SJSA1 (cell line): ENCODE data around the gene GRK5. TPM values are rescaled to one million over a fixed set of nuclear protein-coding genes. Genes with fewer than 3 reads are reported as not detected.
A peak's percentile ranks its signal among the peaks of the same experiment; 100 is the strongest.

Experiments
- DNase-seq, 2 experiments: peaks; one replicate each; pipeline ENCODE4 v3.0.0-alpha.2; 2015 to 2020; ENCODE audit warnings: low spot score in 2 of 2, low read depth in 1 of 2
- H3K27ac ChIP-seq: fragments of 250-450 bp; sonication (Bioruptor Pico); 2 replicates; pipeline ENCODE4 v1.5.1; 2020; ENCODE audit warnings: mild to moderate bottlenecking, moderate library complexity
- H3K27me3 ChIP-seq: fragments of 250-450 bp; sonication (Bioruptor Pico); replicated peaks from 2 replicates; pipeline ENCODE4 v1.5.1; 2020; ENCODE audit warnings: mild to moderate bottlenecking, moderate library complexity
- H3K36me3 ChIP-seq: fragments of 250-450 bp; sonication (Bioruptor Pico); 2 replicates; pipeline ENCODE4 v1.5.1; 2020; ENCODE audit warnings: mild to moderate bottlenecking
- H3K4me1 ChIP-seq: fragments of 250-450 bp; sonication (Bioruptor Pico); replicated peaks from 2 replicates; pipeline ENCODE4 v1.6.1; 2021; ENCODE audit warnings: mild to moderate bottlenecking
- H3K4me3 ChIP-seq: fragments of 250-450 bp; sonication (Bioruptor Pico); 2 replicates; pipeline ENCODE4 v1.5.1; 2020; ENCODE audit warnings: mild to moderate bottlenecking
- H3K9me3 ChIP-seq: fragments of 250-450 bp; sonication (Bioruptor Pico); replicated peaks from 2 replicates; pipeline ENCODE4 v1.5.1; 2020; ENCODE audit warnings: mild to moderate bottlenecking
- total RNA-seq: library from RNA; depleted of rRNA; stranded (reverse); fragments of >200 nt; shearing (Covaris generic); gene quantifications from 2 replicates; pipeline ENCODE4 v1.2.3, GENCODE V29; 2014

Gene GRK5
- total RNA-seq, 1 experiment from 2014 or later = 19.4 TPM

GRCh38 chr10:119352042-119352441, 144.7 kb downstream of the GRK5 start:
- peaks cover 5% of the 10 kb centered on the region for H3K9me3 ChIP-seq
- H3K36me3 ChIP-seq = peaks cover 5% of the 10 kb centered on the region
- H3K4me3 ChIP-seq = no peak overlapping the region
- no peak for DNase-seq
- no peaks in the 10 kb centered on the region for H3K27me3 ChIP-seq
- no peak overlapping the region for H3K27ac ChIP-seq
- H3K4me1 ChIP-seq = no peaks in the 10 kb centered on the region

- Histone ChIP-seq H3K4me3 (no peak overlapping the region), H3K9me3 (peaks cover 5% of the 10 kb centered on the region), H3K4me1 (no peaks in the 10 kb centered on the region), H3K36me3 (peaks cover 5% of the 10 kb centered on the region), H3K27me3 (no peaks in the 10 kb centered on the region), H3K27ac (no peak overlapping the region)
- DNase-seq = no peak
Measured at GRCh38 chr10:119352807-119353206, 145.4 kb downstream of the GRK5 start.

- Histone ChIP-seq H3K4me3 (no peak overlapping the region), H3K36me3 (peaks cover 5% of the 10 kb centered on the region), H3K27ac (no peak overlapping the region), H3K4me1 (no peaks in the 10 kb centered on the region), H3K27me3 (no peaks in the 10 kb centered on the region), H3K9me3 (peaks cover 2% of the 10 kb centered on the region)
- no peak for DNase-seq
Measured at GRCh38 chr10:119353421-119353820, 146.1 kb downstream of the GRK5 start.

- no peak overlapping the region for H3K27ac ChIP-seq
- peaks cover 2% of the 10 kb centered on the region for H3K9me3 ChIP-seq
- DNase-seq = no peak
- H3K4me1 ChIP-seq = no peaks in the 10 kb centered on the region
- no peaks in the 10 kb centered on the region for H3K27me3 ChIP-seq
- H3K4me3 ChIP-seq = no peak overlapping the region
- H3K36me3 ChIP-seq = no peaks in the 10 kb centered on the region; the same call in none of the 2 replicates
Measured at GRCh38 chr10:119355930-119356329, 148.6 kb downstream of the GRK5 start.

GRCh38 chr10:119357412-119358151, 150.2 kb downstream of the GRK5 start:
- Histone ChIP-seq H3K27me3 (no peaks in the 10 kb centered on the region), H3K4me3 (no peak overlapping the region), H3K36me3 (no peaks in the 10 kb centered on the region; the same call in 1 of the 2 replicates), H3K9me3 (peaks cover 2% of the 10 kb centered on the region; the same call in 1 of the 2 replicates), H3K4me1 (no peaks in the 10 kb centered on the region), H3K27ac (no peak overlapping the region)
- no peak for DNase-seq

- Histone ChIP-seq H3K27ac (no peak overlapping the region), H3K27me3 (no peaks in the 10 kb centered on the region), H3K4me1 (no peaks in the 10 kb centered on the region), H3K36me3 (no peaks in the 10 kb centered on the region; the same call in 1 of the 2 replicates), H3K4me3 (no peak overlapping the region), H3K9me3 (peaks cover 2% of the 10 kb centered on the region; the same call in 1 of the 2 replicates)
- no peak for DNase-seq
Measured at GRCh38 chr10:119358152-119358512, 150.8 kb downstream of the GRK5 start.

- Histone ChIP-seq H3K27ac (no peak overlapping the region), H3K36me3 (no peaks in the 10 kb centered on the region; the same call in 1 of the 2 replicates)
- no peak for DNase-seq
Measured at GRCh38 chr10:119358567-119358966, 151.2 kb downstream of the GRK5 start.

GRCh38 chr10:119359025-119359424, 151.7 kb downstream of the GRK5 start:
- no peak overlapping the region for H3K27ac ChIP-seq
- no peaks in the 10 kb centered on the region for H3K4me1 ChIP-seq
- H3K9me3 ChIP-seq = peaks cover 2% of the 10 kb centered on the region; the same call in 1 of the 2 replicates
- no peak for DNase-seq
- H3K27me3 ChIP-seq = no peaks in the 10 kb centered on the region
- no peak overlapping the region for H3K4me3 ChIP-seq
- no peaks in the 10 kb centered on the region; the same call in 1 of the 2 replicates for H3K36me3 ChIP-seq

More at GRCh38 chr10:119358567-119358966, 151.2 kb downstream of the GRK5 start:
- no peak overlapping the region for H3K4me3 ChIP-seq
- peaks cover 2% of the 10 kb centered on the region; the same call in 1 of the 2 replicates for H3K9me3 ChIP-seq
- no peaks in the 10 kb centered on the region for H3K4me1 ChIP-seq
- H3K27me3 ChIP-seq = no peaks in the 10 kb centered on the region

- no peaks in the 10 kb centered on the region for H3K27me3 ChIP-seq
- H3K9me3 ChIP-seq = peaks cover 2% of the 10 kb centered on the region; the same call in 1 of the 2 replicates
- DNase-seq = peak in 1 of 2 experiments; percentile 14
- no peaks in the 10 kb centered on the region; the same call in 1 of the 2 replicates for H3K4me1 ChIP-seq
- no peak overlapping the region for H3K4me3 ChIP-seq
- no peaks in the 10 kb centered on the region; the same call in 1 of the 2 replicates for H3K36me3 ChIP-seq
- H3K27ac ChIP-seq = no peak overlapping the region
Measured at GRCh38 chr10:119360181-119360921, 153.0 kb downstream of the GRK5 start.

- Histone ChIP-seq H3K9me3 (no peaks in the 10 kb centered on the region; the same call in 1 of the 2 replicates), H3K27me3 (no peaks in the 10 kb centered on the region), H3K4me3 (no peak overlapping the region), H3K27ac (no peak overlapping the region), H3K36me3 (no peaks in the 10 kb centered on the region; the same call in 1 of the 2 replicates), H3K4me1 (peaks cover 7% of the 10 kb centered on the region)
- no peak for DNase-seq
Measured at GRCh38 chr10:119361037-119361436, 153.7 kb downstream of the GRK5 start.

GRCh38 chr10:119362122-119362521, 154.8 kb downstream of the GRK5 start:
- DNase-seq = no peak

GRCh38 chr10:119364645-119365600, 157.6 kb downstream of the GRK5 start:
- DNase-seq = peak in 1 of 2 experiments; percentile 16
- peaks cover 21% of the 10 kb centered on the region for H3K4me1 ChIP-seq
- H3K9me3 ChIP-seq = no peaks in the 10 kb centered on the region
- H3K4me3 ChIP-seq = no peak overlapping the region
- H3K36me3 ChIP-seq = no peaks in the 10 kb centered on the region; the same call in 1 of the 2 replicates
- no peak overlapping the region for H3K27ac ChIP-seq
- no peaks in the 10 kb centered on the region for H3K27me3 ChIP-seq

More at GRCh38 chr10:119362122-119362521, 154.8 kb downstream of the GRK5 start:
- Histone ChIP-seq H3K9me3 (no peaks in the 10 kb centered on the region), H3K36me3 (no peaks in the 10 kb centered on the region; the same call in 1 of the 2 replicates), H3K4me1 (peaks cover 12% of the 10 kb centered on the region), H3K27me3 (no peaks in the 10 kb centered on the region), H3K4me3 (no peak overlapping the region), H3K27ac (no peak overlapping the region)
